A673 (cell line): ENCODE measurements around the gene ABO. TPM values are rescaled to one million over a fixed set of nuclear protein-coding genes. Genes with fewer than 3 reads are reported as not detected.
"Not testable (repeated sequence)": the region's sequence is repeated elsewhere in the genome, so short reads cannot be mapped to it uniquely, and the experiment has no call there.

ENCODE experiments used
- BruUV-seq: library from RNA; stranded (reverse); fragments of 400-500 nt; replicated peaks from 2 replicates; lab custom pipeline; 2021; lab: Mats Ljungman, UMichigan
- CTCF ChIA-PET: fragments of 300-600 bp; sonication (Branson Sonifier 250); formaldehyde crosslinking; loops from one replicate; lab custom pipeline; 2022; ENCODE audit warnings: antibody characterized with exemption; lab: Charles Lee
- POLR2A ChIA-PET: fragments of 300-600 bp; sonication (Branson Sonifier 250); formaldehyde crosslinking; loops from one replicate; lab custom pipeline; 2022; ENCODE audit warnings: antibody characterized with exemption; ENCODE audit not compliant: low non-redundant PET; lab: Charles Lee
- DNase-seq: peaks from one replicate; pipeline ENCODE4 v3.0.0-alpha.2; 2015; ENCODE audit warnings: low spot score
- H3K27ac ChIP-seq: fragments of 200-600 bp; sonication (generic); 2 replicates; pipeline ENCODE4 v1.5.1; 2016; ENCODE audit warnings: mixed run types, low read depth, mild to moderate bottlenecking, mixed read lengths, antibody characterized with exemption, low read length; ENCODE audit not compliant: poor library complexity, severe bottlenecking
- H3K27me3 ChIP-seq: fragments of 200-600 bp; sonication (generic); replicated peaks from 2 replicates; pipeline ENCODE4 v1.6.1; 2017; ENCODE audit warnings: mixed run types, low read depth, mild to moderate bottlenecking, mixed read lengths, antibody characterized with exemption, low read length; ENCODE audit not compliant: insufficient read depth, poor library complexity
- H3K36me3 ChIP-seq: fragments of 200-600 bp; sonication (generic); 2 replicates; pipeline ENCODE4 v1.6.1; 2016; ENCODE audit warnings: mixed run types, mild to moderate bottlenecking, mixed read lengths, antibody characterized with exemption, low read length; ENCODE audit not compliant: insufficient read depth, poor library complexity, severe bottlenecking
- H3K4me1 ChIP-seq: fragments of 200-600 bp; sonication (generic); 2 replicates; pipeline ENCODE4 v1.6.1; 2017; ENCODE audit warnings: mixed run types, mild to moderate bottlenecking, mixed read lengths, antibody characterized with exemption, low read length; ENCODE audit not compliant: insufficient read depth, poor library complexity, severe bottlenecking
- H3K4me3 ChIP-seq: fragments of 200-600 bp; sonication (generic); 2 replicates; pipeline ENCODE4 v1.5.1; 2016; ENCODE audit warnings: low read depth, mixed run types, mild to moderate bottlenecking, mixed read lengths, low read length; ENCODE audit not compliant: poor library complexity, severe bottlenecking
- H3K9me3 ChIP-seq: fragments of 200-600 bp; sonication (generic); 2 replicates; pipeline ENCODE4 v1.6.1; 2016; ENCODE audit warnings: mixed run types, low read depth, mild to moderate bottlenecking, mixed read lengths, antibody characterized with exemption, low read length; ENCODE audit not compliant: poor library complexity, severe bottlenecking
- CTCF ChIP-seq: fragments of 300-800, 200-600 bp; sonication (generic); conservative IDR thresholded peaks from 2 replicates; pipeline ENCODE4 v1.5.1; 2017; ENCODE audit warnings: low read depth, mild to moderate bottlenecking, antibody characterized with exemption, low read length, moderate library complexity, mixed read lengths
- EZH2 ChIP-seq: fragments of 200-600 bp; sonication (generic); IDR thresholded peaks from 2 replicates; pipeline ENCODE4 v1.6.1; 2017; ENCODE audit warnings: borderline replicate concordance, low read depth, mild to moderate bottlenecking, mixed read lengths, antibody characterized with exemption, low read length; ENCODE audit not compliant: poor library complexity, severe bottlenecking
- intact Hi-C: fragments of 100-400 bp; cut with micrococcal nuclease; formaldehyde crosslinking; loops from one replicate; pipeline ENCODE4 v1.10.0; 2022; ENCODE audit not compliant: unreplicated experiment
- total RNA-seq: library from RNA; stranded (reverse); gene quantifications from 2 replicates; pipeline ENCODE4 v1.2.3, GENCODE V29; 2021

The ABO gene
- total RNA-seq, 1 experiment from 2014 or later, result not detected

GRCh38 chr9:133322701-133323100 is 47.7 kb upstream of the ABO start:
- CTCF ChIA-PET, result no interaction called here
- Histone ChIP-seq H3K27ac (no peak overlapping the region), H3K9me3 (no peaks in the 10 kb centered on the region), H3K4me1 (no peaks in the 10 kb centered on the region), H3K4me3 (no peak overlapping the region), H3K27me3 (no peaks in the 10 kb centered on the region), H3K36me3 (no peaks in the 10 kb centered on the region)
- intact Hi-C loops, result no loop called here
- TF ChIP-seq EZH2 (no peak), CTCF (no peak)
- DNase-seq, result no peak
- POLR2A ChIA-PET, result no interaction called here
- no TSS peak for BruUV-seq

- H3K27me3 ChIP-seq, result no peaks in the 10 kb centered on the region
- no peak overlapping the region for H3K4me3 ChIP-seq
- no peaks in the 10 kb centered on the region for H3K4me1 ChIP-seq
- ChIA-PET CTCF (no interaction called here), POLR2A (no interaction called here)
- intact Hi-C loops, result no loop called here
- H3K36me3 ChIP-seq, result no peaks in the 10 kb centered on the region
- no peak for DNase-seq
- no TSS peak for BruUV-seq
- TF ChIP-seq EZH2 (no peak), CTCF (no peak)
- H3K9me3 ChIP-seq, result no peaks in the 10 kb centered on the region
- no peak overlapping the region for H3K27ac ChIP-seq
These were observed 46.5 kb upstream of the ABO start for GRCh38 chr9:133321411-133321935.

- no peak for DNase-seq
- CTCF ChIA-PET, result no interaction called here
- H3K27me3 ChIP-seq, result no peaks in the 10 kb centered on the region
- intact Hi-C loops, result no loop called here
- H3K27ac ChIP-seq, result no peak overlapping the region
- H3K9me3 ChIP-seq, result no peaks in the 10 kb centered on the region
- no peak overlapping the region for H3K4me3 ChIP-seq
- H3K36me3 ChIP-seq, result no peaks in the 10 kb centered on the region
- TF ChIP-seq EZH2 (no peak), CTCF (no peak)
- POLR2A ChIA-PET, result no interaction called here
- H3K4me1 ChIP-seq, result no peaks in the 10 kb centered on the region
- no TSS peak for BruUV-seq
These were observed 45.5 kb upstream of the ABO start for GRCh38 chr9:133320421-133320881.

- H3K4me1 ChIP-seq, H3K4me3 ChIP-seq, H3K9me3 ChIP-seq, H3K36me3 ChIP-seq, H3K27ac ChIP-seq, intact Hi-C loops, H3K27me3 ChIP-seq, BruUV-seq, POLR2A ChIA-PET, DNase-seq, CTCF ChIA-PET: not testable (repeated sequence)
These were observed 42.5 kb upstream of the ABO start for GRCh38 chr9:133317551-133317950.
